Ascending aorta (tissue), 2 donors: ENCODE measurements around the gene ERRFI1. TPM values are rescaled to one million over a fixed set of nuclear protein-coding genes. Genes with fewer than 3 reads are reported as not detected.

ENCODE experiments used
- DNase-seq, 2 donors: peaks; one replicate each; pipeline ENCODE4 v3.0.0-alpha.2; 2019; ENCODE audit warnings: low spot score in 2 of 2
- H3K27ac ChIP-seq, 2 donors: fragments of 200-600 bp; sonication (generic); one replicate each; pipeline ENCODE4 v1.5.1; 2016 to 2017; ENCODE audit warnings: mild to moderate bottlenecking in 1 of 2
- H3K27me3 ChIP-seq: fragments of 200-600 bp; sonication (generic); one replicate; pipeline ENCODE4 v1.5.1; 2017
- H3K36me3 ChIP-seq, 2 donors: fragments of 200-600 bp; sonication (generic); one replicate each; pipeline ENCODE4 v1.5.1; 2016
- H3K4me1 ChIP-seq, 2 donors: fragments of 200-600 bp; sonication (generic); one replicate each; pipeline ENCODE4 v1.5.1; 2016 to 2017; ENCODE audit warnings: mild to moderate bottlenecking in 1 of 2
- H3K4me3 ChIP-seq, 2 donors: fragments of 200-600 bp; sonication (generic); one replicate each; pipeline ENCODE4 v1.5.1; 2016 to 2017; ENCODE audit warnings: mild to moderate bottlenecking in 1 of 2
- H3K9me3 ChIP-seq, 2 donors: fragments of 200-600 bp; sonication (generic); one replicate each; pipeline ENCODE4 v1.5.1; 2016
- intact Hi-C: fragments of 100-400 bp; cut with DNase I; formaldehyde crosslinking; loops from one replicate; pipeline ENCODE4 v1.15.1; 2023
- total RNA-seq: library from RNA; depleted of rRNA; stranded (reverse); fragments of >200 nt; gene quantifications from one replicate; pipeline ENCODE4 v1.1.0, GENCODE V29; 2016
- TF ChIP-seq, protein P1 (sequence below), 3 experiments: fragments of 200-600 bp in 2 of 3; fragments of 450-650 bp in 1 of 3; sonication (generic) in 2 of 3; IDR thresholded peaks; one replicate each; pipeline ENCODE4 v1.5.1; 2016 to 2019; ENCODE audit warnings: antibody characterized with exemption in 3 of 3, mild to moderate bottlenecking in 1 of 3, moderate library complexity in 1 of 3

Gene ERRFI1
- total RNA-seq, 1 donor from 2014 or later = 59.7 TPM

DNA sequence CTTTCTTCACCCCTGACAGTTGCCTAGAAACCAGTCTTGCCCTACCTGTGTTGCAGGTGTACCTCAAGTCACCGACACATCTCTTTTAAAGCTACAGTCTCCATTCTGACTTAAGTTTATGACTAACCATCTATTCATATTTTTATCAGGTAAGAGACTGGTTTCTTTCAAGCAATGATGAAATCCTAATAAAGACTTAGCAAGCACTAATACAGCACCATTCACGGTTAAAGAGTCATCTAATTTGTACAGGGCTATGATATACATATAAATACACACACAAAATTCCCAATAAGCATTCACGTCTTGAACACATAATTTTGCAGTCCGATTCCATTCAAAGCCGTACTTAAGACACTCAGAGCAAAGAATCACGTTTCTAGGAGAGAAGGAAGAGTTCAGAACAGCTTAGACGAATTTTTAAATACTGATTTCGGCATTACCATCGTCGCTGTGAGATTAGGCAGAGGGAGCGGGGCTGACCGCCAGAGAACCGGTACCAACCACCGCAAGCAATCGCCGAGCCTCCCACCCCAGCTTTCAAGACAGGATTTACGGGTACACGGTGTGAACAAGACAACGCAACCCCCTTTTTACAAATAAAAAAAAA is 943 bp downstream of the ERRFI1 start:
- intact Hi-C loops = loop anchor here (5.0 kb wide), 2 partner anchors 37 to 112 kb away; no protein-coding TSS in a partner anchor
- H3K4me1 ChIP-seq = peaks cover 0 to 39% of the 10 kb centered on the region in 2 donors
- peak overlapping the region; percentile 98 to 99 for H3K27ac ChIP-seq
- no peaks in the 10 kb centered on the region for H3K27me3 ChIP-seq
- peak overlapping the region; percentile 85 to 94 for H3K4me3 ChIP-seq
- TF ChIP-seq, protein P1, sequence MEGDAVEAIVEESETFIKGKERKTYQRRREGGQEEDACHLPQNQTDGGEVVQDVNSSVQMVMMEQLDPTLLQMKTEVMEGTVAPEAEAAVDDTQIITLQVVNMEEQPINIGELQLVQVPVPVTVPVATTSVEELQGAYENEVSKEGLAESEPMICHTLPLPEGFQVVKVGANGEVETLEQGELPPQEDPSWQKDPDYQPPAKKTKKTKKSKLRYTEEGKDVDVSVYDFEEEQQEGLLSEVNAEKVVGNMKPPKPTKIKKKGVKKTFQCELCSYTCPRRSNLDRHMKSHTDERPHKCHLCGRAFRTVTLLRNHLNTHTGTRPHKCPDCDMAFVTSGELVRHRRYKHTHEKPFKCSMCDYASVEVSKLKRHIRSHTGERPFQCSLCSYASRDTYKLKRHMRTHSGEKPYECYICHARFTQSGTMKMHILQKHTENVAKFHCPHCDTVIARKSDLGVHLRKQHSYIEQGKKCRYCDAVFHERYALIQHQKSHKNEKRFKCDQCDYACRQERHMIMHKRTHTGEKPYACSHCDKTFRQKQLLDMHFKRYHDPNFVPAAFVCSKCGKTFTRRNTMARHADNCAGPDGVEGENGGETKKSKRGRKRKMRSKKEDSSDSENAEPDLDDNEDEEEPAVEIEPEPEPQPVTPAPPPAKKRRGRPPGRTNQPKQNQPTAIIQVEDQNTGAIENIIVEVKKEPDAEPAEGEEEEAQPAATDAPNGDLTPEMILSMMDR (IDR thresholded peaks at IDR 0.05) = no peak
- H3K36me3 ChIP-seq = no peaks in the 10 kb centered on the region
- no peaks in the 10 kb centered on the region for H3K9me3 ChIP-seq
- DNase-seq = no peak

DNA sequence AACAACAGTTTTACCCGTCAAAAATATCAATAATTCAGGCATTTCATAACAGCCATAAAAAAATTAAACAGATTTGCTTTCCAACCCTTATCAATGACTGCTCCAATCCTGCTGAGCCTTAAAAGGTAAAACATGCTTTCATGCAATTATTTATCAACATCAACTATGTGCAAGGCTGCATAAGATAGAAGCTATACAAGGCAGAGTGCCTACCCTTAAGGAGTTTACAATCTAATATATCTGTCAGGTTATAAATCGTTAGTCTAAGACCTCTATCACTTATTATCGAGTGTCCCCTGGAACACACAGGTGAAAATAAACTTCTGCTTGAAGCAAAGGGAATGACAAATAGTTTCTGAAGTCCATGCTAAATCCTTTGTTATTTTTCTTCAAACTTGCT is 1.8 kb downstream of the ERRFI1 start:
- intact Hi-C loops = no loop called here
- Histone ChIP-seq H3K27me3 (no peaks in the 10 kb centered on the region), H3K36me3 (no peaks in the 10 kb centered on the region), H3K4me1 (peaks cover 0 to 45% of the 10 kb centered on the region in 2 donors), H3K9me3 (no peaks in the 10 kb centered on the region), H3K4me3 (peak overlapping the region; percentile 85 to 94), H3K27ac (peak overlapping the region; percentile 42 to 98)
- TF ChIP-seq, protein P1 (IDR thresholded peaks at IDR 0.05) = no peak
- DNase-seq = no peak

DNA sequence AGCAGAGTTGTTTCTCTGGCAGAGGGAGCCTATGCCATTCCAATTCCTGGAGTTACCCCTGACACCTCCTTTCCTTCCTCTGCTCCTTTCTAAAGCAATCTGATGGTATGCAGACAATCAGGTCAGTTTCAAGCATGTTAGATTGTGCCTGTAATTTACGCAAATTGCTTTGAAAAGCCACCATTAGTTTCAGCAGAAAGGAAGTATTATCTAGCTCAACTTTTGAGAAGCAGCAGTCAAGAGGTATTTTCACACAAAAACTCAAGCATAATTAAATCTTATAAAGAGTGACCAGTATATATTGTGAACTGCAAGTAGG is 2.2 kb downstream of the ERRFI1 start:
- DNase-seq = no peak
- H3K4me3 ChIP-seq = peak overlapping the region; percentile 85 to 94
- peak overlapping the region; percentile 42 to 98 for H3K27ac ChIP-seq
- H3K9me3 ChIP-seq = no peaks in the 10 kb centered on the region
- no peaks in the 10 kb centered on the region for H3K27me3 ChIP-seq
- intact Hi-C loops = no loop called here
- H3K36me3 ChIP-seq = no peaks in the 10 kb centered on the region
- TF ChIP-seq, protein P1 (IDR thresholded peaks at IDR 0.05) = no peak
- H3K4me1 ChIP-seq = peaks cover 0 to 49% of the 10 kb centered on the region in 2 donors

DNA sequence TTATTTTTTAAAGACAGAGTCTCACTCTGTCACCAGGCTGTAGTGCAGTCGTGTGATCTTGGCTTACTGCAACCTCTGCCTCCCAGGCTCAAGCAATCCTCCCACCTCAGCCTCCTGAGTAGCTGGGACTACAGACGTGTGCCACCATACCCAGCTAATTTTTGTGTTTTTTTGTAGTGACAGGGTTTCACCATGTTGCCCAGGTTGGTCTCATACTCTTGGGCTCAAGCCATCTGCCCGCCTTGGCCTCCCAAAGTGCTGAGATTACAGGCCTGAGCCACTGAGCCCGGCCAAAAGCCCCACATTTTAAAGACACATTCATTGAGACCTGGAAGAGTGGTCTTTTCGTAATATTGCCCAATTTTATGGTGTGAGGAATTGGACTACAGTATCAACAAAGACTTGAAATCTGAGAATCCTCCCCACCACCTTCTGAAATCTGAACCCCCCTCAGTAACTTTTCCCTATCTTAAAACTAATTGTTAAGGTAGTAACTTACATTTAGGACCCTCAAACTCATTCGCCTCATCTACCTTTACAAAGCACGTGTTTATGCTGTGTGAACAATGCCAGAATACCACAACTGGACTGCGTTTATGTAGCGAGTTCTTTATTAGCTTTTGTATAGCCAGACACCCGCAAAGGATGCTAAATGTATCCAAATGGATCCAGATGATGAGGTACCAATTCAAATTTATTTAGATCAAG is 2.7 kb downstream of the ERRFI1 start:
- Histone ChIP-seq H3K4me1 (peaks cover 0 to 46% of the 10 kb centered on the region in 2 donors), H3K27ac (peak overlapping the region; percentile 42 to 98), H3K27me3 (no peaks in the 10 kb centered on the region), H3K4me3 (peak overlapping the region; percentile 85 to 94), H3K36me3 (no peaks in the 10 kb centered on the region), H3K9me3 (no peaks in the 10 kb centered on the region)
- TF ChIP-seq, protein P1 (IDR thresholded peaks at IDR 0.05) = no peak
- intact Hi-C loops = no loop called here
- peak in 1 of 2 donors; percentile 56 for DNase-seq

DNA sequence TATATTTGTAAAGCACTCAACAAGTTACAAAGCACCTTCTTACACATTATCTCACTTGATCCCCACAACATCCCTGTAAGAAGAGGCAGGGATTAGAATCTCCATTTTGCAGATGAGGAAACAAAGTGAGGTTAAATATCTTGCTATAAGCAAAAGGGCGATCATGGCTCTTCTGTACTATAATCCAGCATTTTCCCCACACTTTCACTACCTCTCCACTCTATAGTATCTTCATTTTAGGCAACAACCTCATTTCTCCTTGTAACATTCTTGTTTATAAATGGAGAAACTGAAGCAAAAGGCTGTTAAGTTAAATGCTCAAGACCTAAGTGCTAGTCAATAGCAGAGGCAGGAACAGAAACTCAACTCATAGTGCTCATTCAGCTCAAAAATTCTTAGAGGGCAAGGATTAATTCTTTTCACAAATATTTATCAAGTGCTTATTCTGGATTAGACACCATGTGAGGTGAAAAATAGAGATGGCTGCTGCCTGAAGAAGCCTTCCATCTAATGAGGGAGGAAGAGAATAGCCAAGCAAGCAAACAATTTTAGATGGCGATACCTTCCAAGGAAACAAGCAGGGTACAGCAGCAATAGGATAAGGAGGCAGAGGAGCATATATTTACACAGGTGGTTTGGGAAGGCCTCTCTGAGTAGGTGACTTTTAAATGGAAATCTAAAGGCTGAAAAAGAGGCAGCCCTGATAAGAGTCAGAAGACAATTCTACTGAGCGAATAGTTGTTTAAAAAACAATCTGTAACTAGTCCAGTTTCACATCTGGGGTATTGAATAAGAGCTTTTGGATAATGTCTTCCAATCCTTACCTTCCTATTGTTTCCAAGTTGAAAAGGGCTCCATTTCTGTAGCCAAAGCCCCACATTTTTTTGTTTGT is 3.5 kb downstream of the ERRFI1 start:
- H3K4me1 ChIP-seq = peaks cover 0 to 44% of the 10 kb centered on the region in 2 donors
- peak overlapping the region; percentile 42 to 98 for H3K27ac ChIP-seq
- peak overlapping the region; percentile 85 to 94 for H3K4me3 ChIP-seq
- DNase-seq = no peak
- no peaks in the 10 kb centered on the region for H3K27me3 ChIP-seq
- intact Hi-C loops = no loop called here
- TF ChIP-seq, protein P1 (IDR thresholded peaks at IDR 0.05) = no peak
- no peaks in the 10 kb centered on the region for H3K9me3 ChIP-seq
- no peaks in the 10 kb centered on the region for H3K36me3 ChIP-seq
